Heart right ventricle (tissue), 16 donors: ENCODE data around the gene HS3ST5. TPM values are rescaled to one million over a fixed set of nuclear protein-coding genes. Genes with fewer than 3 reads are reported as not detected.

ENCODE experiments used
- ATAC-seq, 8 donors: fragments of 200-7000 bp; cut with Tn5 transposase; one replicate each; pipeline ENCODE4 v1.9.1; 2020; ENCODE audit warnings: mild to moderate bottlenecking in 8 of 8, moderate library complexity in 8 of 8, moderate number of reproducible peaks in 1 of 8
- DNase-seq, 2 donors: peaks; one replicate each; pipeline ENCODE4 v3.0.0-alpha.2; 2020
- H3K27ac ChIP-seq, 10 donors: fragments of 200-600 bp; sonication (generic) in 2 of 10; one replicate each; pipeline versions ENCODE4 v1.5.0 to v1.8.0; 2020 to 2022; ENCODE audit warnings: mild to moderate bottlenecking in 3 of 10
- H3K27me3 ChIP-seq, 7 donors: fragments of 200-600 bp; one replicate each; pipeline ENCODE4 v1.8.0; 2021 to 2022; ENCODE audit warnings: mild to moderate bottlenecking in 2 of 7
- H3K36me3 ChIP-seq, 9 donors: fragments of 200-600 bp; sonication (generic) in 1 of 9; one replicate each; pipeline versions ENCODE4 v1.5.0 to v1.8.0; 2020 to 2022; ENCODE audit warnings: mild to moderate bottlenecking in 2 of 9
- H3K4me1 ChIP-seq, 9 donors: fragments of 200-600 bp; sonication (generic) in 1 of 9; one replicate each; pipeline versions ENCODE4 v1.5.0 to v1.8.0; 2020 to 2022; ENCODE audit warnings: mild to moderate bottlenecking in 4 of 9
- H3K4me3 ChIP-seq, 10 donors: fragments of 200-600 bp; sonication (generic) in 2 of 10; one replicate each; pipeline versions ENCODE4 v1.5.0 to v1.8.0; 2020 to 2022; ENCODE audit warnings: mild to moderate bottlenecking in 7 of 10, moderate library complexity in 2 of 10
- H3K9me3 ChIP-seq, 11 donors: fragments of 200-600 bp in 10 of 11; sonication (generic) in 2 of 11; one replicate each; pipeline versions ENCODE4 v1.5.0 to v1.8.0; 2013 to 2022; ENCODE audit warnings: mild to moderate bottlenecking in 2 of 11, control low read depth in 1 of 11, moderate library complexity in 1 of 11
- WGBS, 2 donors: extraction: QIAGEN DNeasy Blood & Tissue Kit; methylation state at CpG; one replicate each; pipeline ENCODE4 v1.1.7; 2013; ENCODE audit warnings: inconsistent platforms in 1 of 2; 5-methylcytosine and 5-hydroxymethylcytosine counted together
- intact Hi-C, 10 donors: fragments of 100-400 bp; cut with DNase I; formaldehyde crosslinking; loops; one replicate each; pipeline versions ENCODE4 v1.11.1 to v1.14.2; 2022
- polyA plus RNA-seq, 2 donors: library from polyadenylated mRNA; stranded (reverse); fragments of 200-250 nt; gene quantifications; one replicate each; pipeline ENCODE4 v1.2.3, GENCODE V29; 2013
- total RNA-seq, 10 donors: library from RNA; stranded (reverse); fragmentation: NEBNext Ultra II Directional in 3 of 10; extraction: Animal tissue kit (Norgen Biotek cat#: 25700) in 3 of 10; gene quantifications; one replicate each; pipeline versions ENCODE4 v1.2.1 to v1.2.4, GENCODE V29; 2021 to 2023
- TF ChIP-seq, protein P1 (sequence below), 9 donors: fragments of 200-600 bp; sonication (generic) in 2 of 9; IDR thresholded peaks; one replicate each; pipeline versions ENCODE4 v1.5.0 to v1.8.0; 2021 to 2022; ENCODE audit warnings: antibody characterized with exemption in 9 of 9, mild to moderate bottlenecking in 5 of 9, moderate library complexity in 1 of 9
- donor health status: Arrhythmogenic right ventricular cardiomyopathy.
- donor health status: ischemic (EF 13 %, LVEDD 7.1; RV severe dilation, severe dysfunction).
- donor health status: healthy with polysubstance abuse.
- donor health status: DM: no; HTN: yes; CAD: no.
- donor health status: DM: no; HTN: no; CAD: no.
- donor health status: ischemic (EF 25% LVEDD 6.9; RV normal size, moderate dysfunction).
- donor health status: ischemic (EF 25% LVEDD 5.7; RV mildly dilated, moderate dysfunction).
- donor health status: healthy.
- donor health status: DM: yes; HTN: yes; CAD: no.
- donor health status: Ischemic cardiomyopathy.
- donor health status: ischemic (EF 35%, LVEDD 5.7; RV mildly dilated, moderate dysfunction).
- donor health status: nonischemic (EF 11% LVEDD 7.7; RV severe dilation, severe dysfunction).
- donor health status: DM: yes; HTN: yes; CAD: no.
- donor health status: PGD.
- donor health status: ischemic (EF 29% LVEDD 5.4; RV normal size, mild dysfunction).
- donor health status: nonischemic (EF 23%, LVEDD 6.1; RV moderate dilation, normal function).

The HS3ST5 gene
- total and polyA plus RNA-seq, 12 donors, result not detected

DNA sequence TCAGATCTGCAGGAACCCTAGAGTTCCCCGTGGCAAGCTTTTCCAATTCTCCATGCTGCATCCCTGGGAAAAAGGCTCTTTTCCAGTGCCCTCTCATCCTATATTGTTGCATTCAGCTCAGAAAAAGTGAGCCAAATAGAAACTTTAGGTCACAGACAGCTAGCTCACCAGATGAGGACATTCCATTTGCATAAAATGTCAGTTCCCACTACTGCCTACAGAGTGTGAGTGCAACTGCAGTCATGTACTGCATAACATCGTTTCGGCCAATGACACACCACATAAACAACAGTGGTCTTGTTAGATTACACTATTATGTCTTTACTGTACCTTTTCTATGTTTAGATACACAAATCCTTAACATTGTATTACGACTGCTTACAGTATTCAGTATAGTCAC lies 8.6 kb downstream of the HS3ST5 start:
- 84 to 91% methylated on average over 4 of the region's 4 CpGs for WGBS, 2 donors
- ATAC-seq, result no peak
- Histone ChIP-seq H3K27me3 (peaks cover 0 to 5% (median 0%) of the 10 kb centered on the region in 7 donors), H3K9me3 (no peaks in the 10 kb centered on the region), H3K4me1 (no peaks in the 10 kb centered on the region), H3K27ac (no peak overlapping the region), H3K4me3 (no peak overlapping the region), H3K36me3 (no peaks in the 10 kb centered on the region)
- TF ChIP-seq, protein P1, sequence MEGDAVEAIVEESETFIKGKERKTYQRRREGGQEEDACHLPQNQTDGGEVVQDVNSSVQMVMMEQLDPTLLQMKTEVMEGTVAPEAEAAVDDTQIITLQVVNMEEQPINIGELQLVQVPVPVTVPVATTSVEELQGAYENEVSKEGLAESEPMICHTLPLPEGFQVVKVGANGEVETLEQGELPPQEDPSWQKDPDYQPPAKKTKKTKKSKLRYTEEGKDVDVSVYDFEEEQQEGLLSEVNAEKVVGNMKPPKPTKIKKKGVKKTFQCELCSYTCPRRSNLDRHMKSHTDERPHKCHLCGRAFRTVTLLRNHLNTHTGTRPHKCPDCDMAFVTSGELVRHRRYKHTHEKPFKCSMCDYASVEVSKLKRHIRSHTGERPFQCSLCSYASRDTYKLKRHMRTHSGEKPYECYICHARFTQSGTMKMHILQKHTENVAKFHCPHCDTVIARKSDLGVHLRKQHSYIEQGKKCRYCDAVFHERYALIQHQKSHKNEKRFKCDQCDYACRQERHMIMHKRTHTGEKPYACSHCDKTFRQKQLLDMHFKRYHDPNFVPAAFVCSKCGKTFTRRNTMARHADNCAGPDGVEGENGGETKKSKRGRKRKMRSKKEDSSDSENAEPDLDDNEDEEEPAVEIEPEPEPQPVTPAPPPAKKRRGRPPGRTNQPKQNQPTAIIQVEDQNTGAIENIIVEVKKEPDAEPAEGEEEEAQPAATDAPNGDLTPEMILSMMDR (IDR thresholded peaks at IDR 0.05), result no peak
- DNase-seq, result no peak
- intact Hi-C loops, result no loop called here

GRCh38 chr6:114327074-114327473 lies 15.7 kb downstream of the HS3ST5 start:
- intact Hi-C loops, result no loop called here
- TF ChIP-seq, protein P1 (IDR thresholded peaks at IDR 0.05), result no peak

GRCh38 chr6:114323784-114324183 lies 19.0 kb downstream of the HS3ST5 start:
- ATAC-seq (no peak), DNase-seq (no peak)
- Histone ChIP-seq H3K27me3 (peaks cover 0 to 9% (median 0%) of the 10 kb centered on the region in 7 donors), H3K4me1 (no peaks in the 10 kb centered on the region), H3K4me3 (no peak overlapping the region), H3K27ac (no peak overlapping the region), H3K9me3 (no peaks in the 10 kb centered on the region), H3K36me3 (no peaks in the 10 kb centered on the region)
- TF ChIP-seq, protein P1 (IDR thresholded peaks at IDR 0.05), result no peak
- WGBS, 2 donors, result 87 to 94% methylated on average over 1 of the region's 1 CpG
- intact Hi-C loops, result no loop called here

More at GRCh38 chr6:114327074-114327473, 15.7 kb downstream of the HS3ST5 start:
- DNase-seq (no peak), ATAC-seq (no peak)
- Histone ChIP-seq H3K9me3 (no peaks in the 10 kb centered on the region), H3K4me1 (no peaks in the 10 kb centered on the region), H3K27ac (no peak overlapping the region), H3K4me3 (no peak overlapping the region), H3K36me3 (no peaks in the 10 kb centered on the region), H3K27me3 (peaks cover 0 to 9% (median 0%) of the 10 kb centered on the region in 7 donors)

GRCh38 chr6:114319749-114320148 lies 23.1 kb downstream of the HS3ST5 start:
- no peak overlapping the region for H3K27ac ChIP-seq
- no peak overlapping the region for H3K4me3 ChIP-seq
- no peaks in the 10 kb centered on the region for H3K4me1 ChIP-seq
- 85 to 88% methylated on average over 3 of the region's 3 CpGs for WGBS, 2 donors
- TF ChIP-seq, protein P1 (IDR thresholded peaks at IDR 0.05), result no peak
- no peak for DNase-seq
- no peaks in the 10 kb centered on the region for H3K36me3 ChIP-seq
- intact Hi-C loops, result no loop called here
- no peaks in the 10 kb centered on the region for H3K27me3 ChIP-seq
- no peak for ATAC-seq
- no peaks in the 10 kb centered on the region for H3K9me3 ChIP-seq
